Measurements from ENCODE around the gene SLC7A14. TPM values are rescaled to one million over a fixed set of nuclear protein-coding genes. Genes with fewer than 3 reads are reported as not detected.

Gene SLC7A14
- total and polyA plus RNA-seq, 2 of the 13 experiments (the other 11 are each of a cell fraction or from before 2014, with no cell fraction given): not detected

- TF ChIP-seq STAT6 (CRISPR knock-in tag; IDR thresholded peaks at IDR 0.05; ENCODE audit: borderline replicate concordance) (no peak), ZNF629 (CRISPR knock-in tag; conservative IDR thresholded peaks at IDR 0.05) (no peak), NFATC3 (CRISPR knock-in tag; IDR thresholded peaks at IDR 0.05) (no peak), FOXJ3 (CRISPR knock-in tag; IDR thresholded peaks at IDR 0.05; ENCODE audit: borderline replicate concordance) (peak; percentile 75; the same call in 1 of the 2 replicates), PTBP1 (IDR thresholded peaks at IDR 0.05; ENCODE audit: low read depth, low read length, poor library complexity, severe bottlenecking) (no peak), NR2F6 (IDR thresholded peaks at IDR 0.05) (no peak), NR2F6 (CRISPR knock-in tag; IDR thresholded peaks at IDR 0.05) (no peak), RFX3 (CRISPR knock-in tag; IDR thresholded peaks at IDR 0.05) (0 out of 2 replicates have a peak, but pooled peaks have one; percentile 35), KDM3A (CRISPR knock-in tag; IDR thresholded peaks at IDR 0.05; ENCODE audit: low read depth) (0 out of 2 replicates have a peak, but pooled peaks have one; percentile 48), ZBTB20 (CRISPR knock-in tag; IDR thresholded peaks at IDR 0.05; ENCODE audit: borderline replicate concordance, low read depth) (no peak), CTCF (CRISPR knock-in tag; IDR thresholded peaks at IDR 0.05) (peak; percentile 22; the same call in 1 of the 2 replicates), MEF2D (CRISPR knock-in tag; IDR thresholded peaks at IDR 0.05) (no peak), SOX13 (IDR thresholded peaks at IDR 0.05) (no peak), SOX13 (CRISPR knock-in tag; conservative IDR thresholded peaks at IDR 0.05 in 1 of 2, IDR thresholded peaks at IDR 0.05 in 1 of 2) (peak in 1 of 2 experiments; percentile 74; a peak in 2 of 4 replicates), ZNF780A (CRISPR knock-in tag; IDR thresholded peaks at IDR 0.05) (no peak), POLR2AphosphoS2 (IDR thresholded peaks at IDR 0.05; ENCODE audit: low read depth, low read length) (no peak), SALL1 (CRISPR knock-in tag; IDR thresholded peaks at IDR 0.05) (peak; percentile 47; the same call in 1 of the 2 replicates), MED1 (CRISPR knock-in tag; IDR thresholded peaks at IDR 0.05) (peak; percentile 29; the same call in 1 of the 2 replicates), CC2D1A (CRISPR knock-in tag; IDR thresholded peaks at IDR 0.05) (no peak), FIP1L1 (IDR thresholded peaks at IDR 0.05; ENCODE audit: borderline replicate concordance, insufficient read depth, low read depth, low read length) (no peak), HMG20A (CRISPR knock-in tag; IDR thresholded peaks at IDR 0.05; ENCODE audit: borderline replicate concordance) (peak; percentile 69; the same call in 1 of the 2 replicates), NONO (IDR thresholded peaks at IDR 0.05) (no peak), NONO (CRISPR knock-in tag; conservative IDR thresholded peaks at IDR 0.05) (no peak; the same call in 1 of the 2 replicates), ETV5 (CRISPR knock-in tag; IDR thresholded peaks at IDR 0.05; ENCODE audit: borderline replicate concordance) (peak; percentile 15; the same call in 1 of the 2 replicates), KDM6A (CRISPR knock-in tag; IDR thresholded peaks at IDR 0.05; ENCODE audit: low read depth) (no peak), ZNF614 (CRISPR knock-in tag; IDR thresholded peaks at IDR 0.05; ENCODE audit: borderline replicate concordance) (peak; percentile 68), HDAC2 (CRISPR knock-in tag; IDR thresholded peaks at IDR 0.05) (peak; percentile 49; the same call in 1 of the 2 replicates), ZNF232 (CRISPR knock-in tag; IDR thresholded peaks at IDR 0.05; ENCODE audit: borderline replicate concordance) (no peak), TRIM24 (CRISPR knock-in tag; IDR thresholded peaks at IDR 0.05) (peak; percentile 44; the same call in 1 of the 2 replicates), KDM1A (CRISPR knock-in tag; IDR thresholded peaks at IDR 0.05) (peak; percentile 40; the same call in 1 of the 2 replicates), ZNF17 (CRISPR knock-in tag; IDR thresholded peaks at IDR 0.05) (no peak)
Observed at GRCh38 chr3:170488802-170489201, 97.1 kb downstream of the SLC7A14 start (continued).
